HepG2 (cell line): ENCODE data around the gene CDHR5. TPM values are rescaled to one million over a fixed set of nuclear protein-coding genes. Genes with fewer than 3 reads are reported as not detected.
A peak's percentile ranks its signal among the peaks of the same experiment; 100 is the strongest.

Experiments
- ATAC-seq: fragments of 200-7000 bp; cut with Tn5 transposase; 3 replicates; pipeline ENCODE4 v1.9.1; 2020; ENCODE audit warnings: mild to moderate bottlenecking, moderate library complexity
- BruUV-seq: library from RNA; stranded (reverse); fragments of 400-500 nt; replicated peaks from 2 replicates; lab custom pipeline; 2021; lab: Mats Ljungman, UMichigan
- CTCF ChIA-PET: fragments of 300-600 bp; formaldehyde crosslinking; extraction: SDS; loops from one replicate; lab custom pipeline; 2021; ENCODE audit warnings: low total read pairs, inconsistent platforms, low intra/inter-chr PET ratio; lab: Yijun Ruan, JAX
- POLR2A ChIA-PET: fragments of 350-600 bp; sonication (Branson Sonifier 250); formaldehyde crosslinking; loops from one replicate; lab custom pipeline; 2020; ENCODE audit warnings: antibody characterized with exemption, inconsistent platforms; lab: Yijun Ruan, JAX
- DNase-seq: peaks from one replicate; pipeline ENCODE4 v3.0.0-alpha.2; 2015; ENCODE audit warnings: low spot score
- FAIRE-seq: peaks from 3 replicates; lab custom pipeline; 2011; peaks lifted over from hg19 to GRCh38; lab: Jason Lieb, UNC
- H2AFZ ChIP-seq: one replicate; pipeline ENCODE4 v1.6.1; 2011; ENCODE audit warnings: low read length, inconsistent platforms
- H3K27ac ChIP-seq: fragments of 300-600 bp; 3 replicates; pipeline ENCODE4 v1.8.0; 2011; ENCODE audit warnings: mixed run types, mild to moderate bottlenecking, mixed read lengths, low read length, inconsistent platforms; ENCODE audit not compliant: insufficient read depth; ENCODE audit errors: extremely low read length
- H3K27me3 ChIP-seq, 2 experiments: fragments of 200-600 bp in 1 of 2; 2 replicates in 1 of 2; 3 replicates in 1 of 2; pipeline versions ENCODE4 v1.6.0 to v1.8.0; 2011; ENCODE audit warnings: low read length in 2 of 2, mild to moderate bottlenecking in 2 of 2, moderate library complexity in 2 of 2, inconsistent platforms in 1 of 2; ENCODE audit not compliant: insufficient read depth in 2 of 2, control insufficient read depth in 1 of 2
- H3K36me3 ChIP-seq, 2 experiments: fragments of 200-600 bp in 1 of 2; replicated peaks in 1 of 2; 2 replicates in 1 of 2; 3 replicates in 1 of 2; pipeline versions ENCODE4 v1.5.1 to v1.8.0; 2011; ENCODE audit warnings: low read length in 2 of 2, inconsistent platforms in 1 of 2; ENCODE audit not compliant: insufficient read depth in 2 of 2, control insufficient read depth in 1 of 2
- H3K4me1 ChIP-seq: 2 replicates; pipeline ENCODE4 v1.5.1; 2012; ENCODE audit warnings: low read length, inconsistent platforms; ENCODE audit not compliant: insufficient read depth
- H3K4me2 ChIP-seq: 2 replicates; pipeline ENCODE4 v1.6.0; 2011; ENCODE audit warnings: low read depth, low read length, inconsistent platforms
- H3K4me3 ChIP-seq, 3 experiments: fragments of 200-600 bp in 1 of 3; sonication (generic), shearing (Covaris generic) in 1 of 3; replicated peaks in 1 of 3; 2 replicates each; pipeline ENCODE4 v1.5.1; 2011 to 2016; ENCODE audit warnings: low read length in 3 of 3, inconsistent platforms in 2 of 3, low read depth in 2 of 3, mild to moderate bottlenecking in 2 of 3, control low read depth in 1 of 3, mixed read lengths in 1 of 3; ENCODE audit not compliant: insufficient read depth in 1 of 3
- H3K79me2 ChIP-seq: one replicate; pipeline ENCODE4 v1.6.1; 2011; ENCODE audit warnings: low read length, inconsistent platforms; ENCODE audit not compliant: insufficient read depth
- H3K9ac ChIP-seq: 2 replicates; pipeline ENCODE4 v1.6.0; 2011; ENCODE audit warnings: mild to moderate bottlenecking, low read depth, low read length, inconsistent platforms; ENCODE audit not compliant: insufficient read depth
- H3K9me3 ChIP-seq: 2 replicates; pipeline ENCODE4 v1.5.1; 2012; ENCODE audit warnings: mild to moderate bottlenecking, low read length
- H4K20me1 ChIP-seq: 2 replicates; pipeline ENCODE4 v1.6.0; 2011; ENCODE audit warnings: inconsistent platforms, mild to moderate bottlenecking, low read length, moderate library complexity; ENCODE audit not compliant: insufficient read depth
- AGO2 ChIP-seq: fragments of 200-400 bp; formaldehyde crosslinking; optimal IDR thresholded peaks from 2 replicates; pipeline ENCODE3; 2017; ENCODE audit warnings: mild to moderate bottlenecking, low read depth, low read length, moderate library complexity
- MIER2 ChIP-seq: IDR thresholded peaks from 2 replicates; pipeline ENCODE4 v1.6.1; 2016; ENCODE audit warnings: missing biosample characterization, missing genetic modification reagents
- RBFOX2 ChIP-seq: fragments of 200-400 bp; formaldehyde crosslinking; IDR thresholded peaks from 2 replicates; pipeline ENCODE4 v1.6.1; 2017; ENCODE audit warnings: low read depth, mild to moderate bottlenecking, low read length
- RELA ChIP-seq: sonication (generic); formaldehyde crosslinking; IDR thresholded peaks from 2 replicates; pipeline ENCODE4 v1.4.0; 2020; ENCODE audit warnings: missing genetic modification reagents
- SETDB1 ChIP-seq: sonication (generic); formaldehyde crosslinking; IDR thresholded peaks from 2 replicates; pipeline ENCODE4 v1.5.1; 2020; ENCODE audit warnings: missing genetic modification reagents, mild to moderate bottlenecking, borderline replicate concordance
- ZBTB38 ChIP-seq: sonication (generic); formaldehyde crosslinking; IDR thresholded peaks from 2 replicates; pipeline ENCODE4 v1.5.1; 2020; ENCODE audit warnings: mild to moderate bottlenecking, missing genetic modification reagents
- ZNF234 ChIP-seq: sonication (generic); formaldehyde crosslinking; conservative IDR thresholded peaks from 2 replicates; pipeline ENCODE4 v1.5.1; 2020; ENCODE audit warnings: mild to moderate bottlenecking, missing genetic modification reagents
- WGBS: methylation state at CpG from one replicate; pipeline ENCODE4 v1.1.6; 2017; ENCODE audit warnings: low lambda C conversion rate; 5-methylcytosine and 5-hydroxymethylcytosine counted together
- in situ Hi-C: cut with HindIII; loops from 2 replicates; pipeline ENCODE4 v1.10.0; 2017; ENCODE audit warnings: low pct_unique_long_range_greater_than_20kb; ENCODE audit not compliant: extremely low pct_ligation_motif_present
- intact Hi-C: fragments of 100-400 bp; cut with micrococcal nuclease; formaldehyde crosslinking; loops from one replicate; pipeline ENCODE4 v1.10.0; 2022; ENCODE audit not compliant: unreplicated experiment
- polyA plus RNA-seq, 8 experiments: library from polyadenylated mRNA; depleted of rRNA in 3 of 8; stranded (reverse) in 7 of 8; unstranded in 1 of 8; fragments of >200 nt; fragmentation: Illumina TruSeq in 4 of 8; extraction: Trizol in 4 of 8; gene quantifications; 2 replicates each; pipeline versions ENCODE4 v1.2.1 to v1.2.3, GENCODE V29; 2011 to 2016; ENCODE audit warnings: low read depth in 4 of 8, missing spikeins in 1 of 8, mixed read lengths in 1 of 8; ENCODE audit not compliant: insufficient read depth in 1 of 8
- total RNA-seq, 5 experiments: library from RNA; depleted of rRNA; stranded (reverse); fragments of >200 nt; fragmentation: Illumina TruSeq; extraction: Trizol; gene quantifications; 2 replicates each; pipeline ENCODE4 v1.2.3, GENCODE V29; 2016; ENCODE audit warnings: low read depth in 1 of 5
- TF ChIP-seq, protein P1 (sequence below): sonication (generic); formaldehyde crosslinking; IDR thresholded peaks from 2 replicates; pipeline ENCODE4 v1.4.0; 2020; ENCODE audit warnings: missing genetic modification reagents
- TF ChIP-seq, protein P2 (sequence below): sonication (generic); formaldehyde crosslinking; IDR thresholded peaks from 2 replicates; pipeline ENCODE4 v1.4.0; 2020; ENCODE audit warnings: missing genetic modification reagents

Gene CDHR5
- total and polyA plus RNA-seq, 2 of the 13 experiments (the other 11 are each of a cell fraction or from before 2014, with no cell fraction given): 0.46 to 0.71 TPM

DNA sequence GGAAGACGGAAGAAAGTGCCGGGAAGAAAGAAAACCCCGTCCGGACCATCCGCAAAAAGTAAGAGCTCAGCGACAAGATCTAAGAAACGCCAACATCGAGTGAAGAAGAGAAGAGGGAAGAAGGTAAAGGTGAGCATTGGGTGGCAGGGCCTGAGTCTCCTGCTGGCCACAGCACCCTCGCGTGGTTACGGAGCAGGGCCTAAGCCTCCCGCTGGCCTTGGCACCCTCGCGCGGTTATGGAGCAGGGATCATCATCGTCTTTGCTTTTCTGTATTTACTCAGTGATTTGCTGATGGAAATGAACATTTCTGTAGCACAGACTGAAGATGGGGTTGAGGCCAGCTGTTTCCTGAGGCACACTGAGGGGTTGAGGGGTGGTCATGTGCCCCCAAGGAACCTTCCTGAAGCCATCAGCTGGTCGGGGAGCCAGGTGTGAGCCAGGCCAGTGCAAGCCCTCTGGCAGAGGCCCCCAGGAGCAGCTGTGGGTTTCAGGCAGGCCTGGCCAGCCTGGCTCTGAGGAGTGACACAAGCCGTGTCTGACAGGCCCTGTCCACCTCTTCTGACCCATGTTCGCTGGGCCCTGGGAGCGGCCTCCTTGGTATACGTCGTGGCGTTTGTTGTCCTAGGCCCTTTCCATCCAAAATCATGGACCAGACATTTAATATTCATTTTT lies 23.0 kb downstream of the CDHR5 start (continued):
- TF ChIP-seq, protein P1, sequence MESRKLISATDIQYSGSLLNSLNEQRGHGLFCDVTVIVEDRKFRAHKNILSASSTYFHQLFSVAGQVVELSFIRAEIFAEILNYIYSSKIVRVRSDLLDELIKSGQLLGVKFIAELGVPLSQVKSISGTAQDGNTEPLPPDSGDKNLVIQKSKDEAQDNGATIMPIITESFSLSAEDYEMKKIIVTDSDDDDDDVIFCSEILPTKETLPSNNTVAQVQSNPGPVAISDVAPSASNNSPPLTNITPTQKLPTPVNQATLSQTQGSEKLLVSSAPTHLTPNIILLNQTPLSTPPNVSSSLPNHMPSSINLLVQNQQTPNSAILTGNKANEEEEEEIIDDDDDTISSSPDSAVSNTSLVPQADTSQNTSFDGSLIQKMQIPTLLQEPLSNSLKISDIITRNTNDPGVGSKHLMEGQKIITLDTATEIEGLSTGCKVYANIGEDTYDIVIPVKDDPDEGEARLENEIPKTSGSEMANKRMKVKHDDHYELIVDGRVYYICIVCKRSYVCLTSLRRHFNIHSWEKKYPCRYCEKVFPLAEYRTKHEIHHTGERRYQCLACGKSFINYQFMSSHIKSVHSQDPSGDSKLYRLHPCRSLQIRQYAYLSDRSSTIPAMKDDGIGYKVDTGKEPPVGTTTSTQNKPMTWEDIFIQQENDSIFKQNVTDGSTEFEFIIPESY (CRISPR knock-in tag): peak; percentile 98
- TF ChIP-seq SETDB1: no peak
- TF ChIP-seq, protein P2, sequence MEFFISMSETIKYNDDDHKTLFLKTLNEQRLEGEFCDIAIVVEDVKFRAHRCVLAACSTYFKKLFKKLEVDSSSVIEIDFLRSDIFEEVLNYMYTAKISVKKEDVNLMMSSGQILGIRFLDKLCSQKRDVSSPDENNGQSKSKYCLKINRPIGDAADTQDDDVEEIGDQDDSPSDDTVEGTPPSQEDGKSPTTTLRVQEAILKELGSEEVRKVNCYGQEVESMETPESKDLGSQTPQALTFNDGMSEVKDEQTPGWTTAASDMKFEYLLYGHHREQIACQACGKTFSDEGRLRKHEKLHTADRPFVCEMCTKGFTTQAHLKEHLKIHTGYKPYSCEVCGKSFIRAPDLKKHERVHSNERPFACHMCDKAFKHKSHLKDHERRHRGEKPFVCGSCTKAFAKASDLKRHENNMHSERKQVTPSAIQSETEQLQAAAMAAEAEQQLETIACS (CRISPR knock-in tag): no peak
- 0 out of 2 replicates have a peak, but pooled peaks have one; percentile 29 for TF ChIP-seq ZBTB38
- no peak for TF ChIP-seq ZNF234
- no peak for TF ChIP-seq RELA (CRISPR knock-in tag)

DNA sequence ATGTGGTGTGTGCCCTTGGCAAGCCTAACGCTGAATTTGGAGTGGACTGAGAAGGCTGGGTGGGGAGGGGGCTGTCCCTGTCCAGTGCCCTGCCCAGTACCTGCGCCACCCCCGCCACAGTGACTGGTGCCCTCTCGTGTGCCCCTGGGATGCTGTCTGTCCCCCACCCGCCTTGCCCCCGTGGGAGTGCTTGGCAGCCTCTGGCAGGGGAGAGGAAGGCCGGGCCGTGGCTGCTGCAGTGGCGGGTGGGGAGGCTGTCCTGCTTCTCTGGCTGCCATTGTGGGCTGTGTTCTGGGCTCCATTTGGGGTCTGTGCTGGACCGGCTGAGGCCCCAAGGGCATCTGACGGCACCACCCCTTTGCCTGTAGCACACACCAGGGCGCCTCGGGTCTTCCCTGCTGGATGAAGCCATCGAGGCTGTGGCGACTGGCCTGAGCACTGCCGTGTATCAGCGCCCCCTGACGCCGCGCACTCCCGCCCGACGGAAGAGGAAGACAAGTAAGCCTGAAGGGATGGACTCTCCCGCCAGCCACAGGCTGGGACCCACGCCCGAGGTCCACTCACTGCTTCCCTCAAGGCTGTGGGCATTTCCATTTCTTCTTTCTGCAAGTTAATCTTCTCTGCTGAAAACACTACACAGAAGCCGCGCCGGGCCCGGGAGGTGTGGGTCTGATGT lies 26.6 kb downstream of the CDHR5 start:
- no TSS peak for BruUV-seq
- H3K9me3 ChIP-seq: no peaks in the 10 kb centered on the region
- intact Hi-C loops: no loop called here
- H2AFZ ChIP-seq: no peak overlapping the region
- DNase-seq (no peak), ATAC-seq (no peak), FAIRE-seq (no peak)
- ChIA-PET CTCF (no interaction called here), POLR2A (no interaction called here)
- H3K4me2 ChIP-seq: no peak overlapping the region
- WGBS: 97% methylated on average over 25 of the region's 30 CpGs
- H3K4me1 ChIP-seq: peaks cover 12% of the 10 kb centered on the region
- no peak overlapping the region for H3K4me3 ChIP-seq
- peaks cover 4% of the 10 kb centered on the region; the same call in 1 of the 2 replicates for H4K20me1 ChIP-seq
- H3K36me3 ChIP-seq: peaks cover 45 to 87% of the 10 kb centered on the region in 2 experiments
- no peaks in the 10 kb centered on the region for H3K27me3 ChIP-seq
- H3K27ac ChIP-seq: no peak overlapping the region
- H3K79me2 ChIP-seq: peaks cover 2% of the 10 kb centered on the region
- no peak overlapping the region for H3K9ac ChIP-seq
- TF ChIP-seq MIER2 (CRISPR knock-in tag) (no peak), RBFOX2 (0 out of 2 replicates have a peak, but pooled peaks have one; percentile 23), AGO2 (peak; percentile 84)
- in situ Hi-C loops: loop anchor here (5.0 kb wide), 1 partner anchor 41 kb away; no protein-coding TSS in a partner anchor
